Omental fat pad (tissue), 4 donors: ENCODE data around the gene RGS11. TPM values are rescaled to one million over a fixed set of nuclear protein-coding genes. Genes with fewer than 3 reads are reported as not detected.

Experiments
- ATAC-seq: fragments of 150-250 bp; one replicate; pipeline ENCODE4 v1.9.1; 2016; ENCODE audit warnings: mild to moderate bottlenecking, moderate library complexity; ENCODE audit not compliant: low FRiP score
- DNase-seq: peaks from one replicate; pipeline ENCODE4 v3.0.0-alpha.2; 2019; ENCODE audit warnings: low spot score
- total RNA-seq, 4 donors: library from RNA; depleted of rRNA; stranded (reverse); fragments of >200 nt; gene quantifications; one replicate each; pipeline ENCODE4 v1.1.0, GENCODE V29; 2016
- TF ChIP-seq, protein P1 (sequence below), 3 donors: fragments of 450-650 bp; IDR thresholded peaks; one replicate each; pipeline ENCODE4 v1.5.1; 2016 to 2017; ENCODE audit warnings: antibody characterized with exemption in 3 of 3, mild to moderate bottlenecking in 3 of 3, moderate library complexity in 2 of 3

The RGS11 gene
- total RNA-seq: 10 to 100 TPM in 2 of 4 donors, 1 to 10 TPM in 2; 5.0 to 23.5 (median 13.8) TPM

DNA sequence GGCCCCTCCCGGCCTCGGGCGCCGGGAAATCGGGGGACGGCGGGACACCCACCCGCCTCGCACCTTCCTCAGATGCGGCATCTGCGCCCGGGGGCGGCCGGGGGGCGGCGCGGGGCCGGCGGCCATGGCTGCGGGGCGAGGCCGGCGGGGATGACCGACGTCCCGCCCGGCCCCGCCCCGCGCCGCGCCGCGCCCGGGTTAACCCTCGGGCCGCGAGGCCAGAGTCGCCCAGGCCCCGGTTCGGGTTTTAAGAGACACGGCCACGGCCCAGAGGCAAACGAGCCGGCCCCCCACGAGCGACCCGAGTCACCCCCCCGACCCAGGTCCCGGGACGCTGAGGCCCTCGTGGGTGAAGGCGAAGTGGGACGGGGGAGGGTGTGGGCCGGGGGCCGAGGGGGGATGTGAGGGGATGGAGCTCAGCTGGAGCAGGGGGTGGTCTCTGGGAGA, at the start of gene RGS11:
TSS of gene RGS11 (minus strand) at position 159 of the 447 bp plus-strand sequence. CDS start at position 126, 33 bp downstream.
- DNase-seq (no peak), ATAC-seq (no peak)
- TF ChIP-seq, protein P1, sequence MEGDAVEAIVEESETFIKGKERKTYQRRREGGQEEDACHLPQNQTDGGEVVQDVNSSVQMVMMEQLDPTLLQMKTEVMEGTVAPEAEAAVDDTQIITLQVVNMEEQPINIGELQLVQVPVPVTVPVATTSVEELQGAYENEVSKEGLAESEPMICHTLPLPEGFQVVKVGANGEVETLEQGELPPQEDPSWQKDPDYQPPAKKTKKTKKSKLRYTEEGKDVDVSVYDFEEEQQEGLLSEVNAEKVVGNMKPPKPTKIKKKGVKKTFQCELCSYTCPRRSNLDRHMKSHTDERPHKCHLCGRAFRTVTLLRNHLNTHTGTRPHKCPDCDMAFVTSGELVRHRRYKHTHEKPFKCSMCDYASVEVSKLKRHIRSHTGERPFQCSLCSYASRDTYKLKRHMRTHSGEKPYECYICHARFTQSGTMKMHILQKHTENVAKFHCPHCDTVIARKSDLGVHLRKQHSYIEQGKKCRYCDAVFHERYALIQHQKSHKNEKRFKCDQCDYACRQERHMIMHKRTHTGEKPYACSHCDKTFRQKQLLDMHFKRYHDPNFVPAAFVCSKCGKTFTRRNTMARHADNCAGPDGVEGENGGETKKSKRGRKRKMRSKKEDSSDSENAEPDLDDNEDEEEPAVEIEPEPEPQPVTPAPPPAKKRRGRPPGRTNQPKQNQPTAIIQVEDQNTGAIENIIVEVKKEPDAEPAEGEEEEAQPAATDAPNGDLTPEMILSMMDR (IDR thresholded peaks at IDR 0.05): no peak

DNA sequence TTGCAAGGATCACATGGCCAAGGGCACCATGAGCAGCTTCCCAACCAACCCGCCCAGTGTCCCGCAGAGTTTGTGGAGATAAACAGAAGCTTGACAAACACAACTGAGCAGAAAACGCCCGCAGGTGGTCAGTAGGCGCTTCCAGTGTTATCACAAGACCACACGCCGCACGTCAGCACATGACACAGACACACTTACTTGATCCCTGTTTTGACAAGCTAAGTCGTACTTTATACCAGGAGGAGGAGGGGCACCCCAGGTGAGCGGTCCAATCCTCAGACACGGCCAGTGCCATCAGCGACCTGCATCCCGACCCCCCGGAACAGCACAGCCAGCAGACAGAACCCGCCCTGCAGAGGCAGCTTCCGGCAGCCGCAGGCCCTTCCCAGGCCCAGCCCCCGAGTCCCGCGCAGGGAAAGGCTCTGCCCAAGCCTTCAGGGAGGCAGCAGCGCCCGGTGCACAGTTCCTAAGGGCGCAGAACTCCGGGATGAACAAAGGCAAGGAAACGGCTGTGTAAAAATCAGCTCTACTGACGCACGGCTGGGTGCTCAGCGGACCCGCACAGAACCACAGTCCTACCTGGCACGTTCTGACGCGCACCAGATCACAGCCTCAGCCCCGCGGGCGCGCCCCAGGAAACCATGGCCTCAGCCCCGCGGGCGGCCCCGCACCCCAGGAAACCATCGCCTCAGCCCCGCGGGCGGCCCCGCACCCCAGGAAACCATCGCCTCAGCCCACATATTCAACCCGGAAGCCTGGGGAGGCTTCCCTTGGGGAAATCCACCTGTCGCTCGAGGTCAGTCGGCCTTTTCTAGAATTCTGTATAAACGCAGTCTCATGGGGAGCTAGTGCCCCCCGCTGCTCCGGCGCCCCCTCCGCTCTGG, 48.9 kb upstream of the RGS11 start:
- ATAC-seq: no peak
- TF ChIP-seq, protein P1 (IDR thresholded peaks at IDR 0.05): no peak
- no peak for DNase-seq

DNA sequence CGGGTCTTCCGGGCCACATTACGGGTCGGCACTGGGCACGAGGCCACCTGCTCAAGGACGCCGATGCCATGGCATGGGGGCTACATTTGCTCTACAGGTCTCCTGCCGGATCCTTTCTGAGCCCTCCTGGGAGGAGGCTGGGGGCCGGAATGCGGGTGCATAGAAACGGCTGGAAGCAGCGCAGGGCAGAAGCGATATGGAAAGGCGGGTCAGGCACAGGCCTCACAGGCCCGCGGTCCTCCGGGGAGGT, 48.4 kb upstream of the RGS11 start:
- DNase-seq (no peak), ATAC-seq (no peak)
- TF ChIP-seq, protein P1 (IDR thresholded peaks at IDR 0.05): no peak

DNA sequence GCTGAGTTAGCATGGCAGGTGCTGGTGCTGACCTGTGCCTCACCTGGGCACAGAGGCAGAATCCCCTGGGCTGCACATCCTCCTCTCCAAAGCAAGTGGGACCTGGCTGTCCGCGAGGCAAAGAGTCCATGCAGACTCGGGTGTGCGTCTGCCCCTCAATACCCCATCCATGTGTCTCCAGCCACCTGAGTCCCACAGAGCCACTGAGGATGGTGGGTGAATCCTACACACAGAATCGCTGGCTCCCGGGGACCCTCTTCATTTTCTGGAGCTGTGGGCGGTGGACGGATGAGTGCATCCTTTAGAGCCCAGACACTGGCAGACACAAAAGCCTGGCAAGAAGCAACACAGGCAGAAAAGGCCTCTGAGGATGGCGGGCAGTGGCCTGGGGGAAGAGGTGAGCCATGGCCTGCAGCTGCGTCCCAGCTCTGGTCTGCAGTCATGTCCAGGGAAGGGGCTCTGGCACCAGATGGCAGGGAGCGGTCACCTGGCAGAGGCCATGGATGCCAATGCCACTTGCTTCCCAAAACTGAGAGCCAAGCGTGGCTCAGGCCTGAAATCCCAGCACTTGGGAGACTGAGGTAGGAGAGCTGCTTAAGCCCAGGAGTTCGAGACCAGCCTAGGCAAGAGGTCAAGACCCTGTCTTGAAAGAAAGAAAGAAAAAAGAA, 46.9 kb upstream of the RGS11 start:
- TF ChIP-seq, protein P1 (IDR thresholded peaks at IDR 0.05): no peak
- DNase-seq: no peak
- ATAC-seq: no peak

DNA sequence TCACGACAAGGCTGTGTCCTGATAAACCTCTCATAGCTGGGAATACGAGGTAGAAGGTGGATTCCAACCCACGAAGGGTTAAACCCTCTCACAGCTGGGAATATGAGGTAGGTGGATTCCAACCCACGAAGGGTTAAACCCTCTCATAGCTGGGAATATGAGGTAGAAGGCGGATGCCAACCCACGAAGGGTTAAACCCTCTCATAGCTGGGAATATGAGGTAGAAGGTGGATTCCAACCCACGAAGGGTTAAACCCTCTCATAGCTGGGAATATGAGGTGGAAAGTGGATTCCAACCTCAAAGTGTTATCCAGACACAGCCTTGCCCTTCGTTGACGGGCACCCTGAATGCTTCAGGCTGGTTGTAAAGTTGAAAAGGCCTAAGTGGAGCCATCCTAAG, 45.8 kb upstream of the RGS11 start:
- ATAC-seq: no peak
- DNase-seq: no peak
- TF ChIP-seq, protein P1 (IDR thresholded peaks at IDR 0.05): no peak

DNA sequence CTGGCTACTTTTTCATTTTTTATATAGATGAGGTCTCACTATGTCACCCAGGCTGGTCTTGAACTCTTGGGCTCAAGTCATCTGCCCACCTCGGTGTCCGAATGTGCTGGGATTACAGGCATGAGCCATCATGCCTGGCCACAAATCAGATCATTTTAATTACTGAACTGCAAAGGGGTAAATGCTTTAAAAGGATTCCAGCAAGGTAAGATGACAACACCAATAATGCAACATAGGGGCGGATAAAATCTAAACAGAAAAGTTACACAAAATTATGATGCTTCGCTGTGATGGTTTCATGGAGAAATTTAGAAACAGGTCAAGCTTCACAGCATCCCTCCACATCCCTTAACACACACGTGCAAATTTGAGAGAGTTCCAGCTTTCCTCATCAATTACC, 44.5 kb upstream of the RGS11 start:
- TF ChIP-seq, protein P1 (IDR thresholded peaks at IDR 0.05): no peak
- DNase-seq: no peak

More for the DNA sequence above, 44.5 kb upstream of the RGS11 start:
- ATAC-seq: no peak
